HepG2 (cell line): ENCODE data around the gene GGA2. TPM values are rescaled to one million over a fixed set of nuclear protein-coding genes. Genes with fewer than 3 reads are reported as not detected.

Source experiments
- ATAC-seq: fragments of 200-7000 bp; cut with Tn5 transposase; 3 replicates; pipeline ENCODE4 v1.9.1; 2020; ENCODE audit warnings: mild to moderate bottlenecking, moderate library complexity
- BruUV-seq: library from RNA; stranded (reverse); fragments of 400-500 nt; replicated peaks from 2 replicates; lab custom pipeline; 2021; lab: Mats Ljungman, UMichigan
- CTCF ChIA-PET: fragments of 300-600 bp; formaldehyde crosslinking; extraction: SDS; loops from one replicate; lab custom pipeline; 2021; ENCODE audit warnings: low total read pairs, inconsistent platforms, low intra/inter-chr PET ratio; lab: Yijun Ruan, JAX
- POLR2A ChIA-PET: fragments of 350-600 bp; sonication (Branson Sonifier 250); formaldehyde crosslinking; loops from one replicate; lab custom pipeline; 2020; ENCODE audit warnings: antibody characterized with exemption, inconsistent platforms; lab: Yijun Ruan, JAX
- DNase-seq: peaks from one replicate; pipeline ENCODE4 v3.0.0-alpha.2; 2015; ENCODE audit warnings: low spot score
- FAIRE-seq: peaks from 3 replicates; lab custom pipeline; 2011; peaks lifted over from hg19 to GRCh38; lab: Jason Lieb, UNC
- H2AFZ ChIP-seq: one replicate; pipeline ENCODE4 v1.6.1; 2011; ENCODE audit warnings: low read length, inconsistent platforms
- H3K27ac ChIP-seq: fragments of 300-600 bp; 3 replicates; pipeline ENCODE4 v1.8.0; 2011; ENCODE audit warnings: mixed run types, mild to moderate bottlenecking, mixed read lengths, low read length, inconsistent platforms; ENCODE audit not compliant: insufficient read depth; ENCODE audit errors: extremely low read length
- H3K27me3 ChIP-seq, 2 experiments: fragments of 200-600 bp in 1 of 2; 2 replicates in 1 of 2; 3 replicates in 1 of 2; pipeline versions ENCODE4 v1.6.0 to v1.8.0; 2011; ENCODE audit warnings: low read length in 2 of 2, mild to moderate bottlenecking in 2 of 2, moderate library complexity in 2 of 2, inconsistent platforms in 1 of 2; ENCODE audit not compliant: insufficient read depth in 2 of 2, control insufficient read depth in 1 of 2
- H3K36me3 ChIP-seq, 2 experiments: fragments of 200-600 bp in 1 of 2; replicated peaks in 1 of 2; 2 replicates in 1 of 2; 3 replicates in 1 of 2; pipeline versions ENCODE4 v1.5.1 to v1.8.0; 2011; ENCODE audit warnings: low read length in 2 of 2, inconsistent platforms in 1 of 2; ENCODE audit not compliant: insufficient read depth in 2 of 2, control insufficient read depth in 1 of 2
- H3K4me1 ChIP-seq: 2 replicates; pipeline ENCODE4 v1.5.1; 2012; ENCODE audit warnings: low read length, inconsistent platforms; ENCODE audit not compliant: insufficient read depth
- H3K4me2 ChIP-seq: 2 replicates; pipeline ENCODE4 v1.6.0; 2011; ENCODE audit warnings: low read depth, low read length, inconsistent platforms
- H3K4me3 ChIP-seq, 3 experiments: fragments of 200-600 bp in 1 of 3; sonication (generic), shearing (Covaris generic) in 1 of 3; replicated peaks in 1 of 3; 2 replicates each; pipeline ENCODE4 v1.5.1; 2011 to 2016; ENCODE audit warnings: low read length in 3 of 3, inconsistent platforms in 2 of 3, low read depth in 2 of 3, mild to moderate bottlenecking in 2 of 3, control low read depth in 1 of 3, mixed read lengths in 1 of 3; ENCODE audit not compliant: insufficient read depth in 1 of 3
- H3K79me2 ChIP-seq: one replicate; pipeline ENCODE4 v1.6.1; 2011; ENCODE audit warnings: low read length, inconsistent platforms; ENCODE audit not compliant: insufficient read depth
- H3K9ac ChIP-seq: 2 replicates; pipeline ENCODE4 v1.6.0; 2011; ENCODE audit warnings: mild to moderate bottlenecking, low read depth, low read length, inconsistent platforms; ENCODE audit not compliant: insufficient read depth
- H3K9me3 ChIP-seq: 2 replicates; pipeline ENCODE4 v1.5.1; 2012; ENCODE audit warnings: mild to moderate bottlenecking, low read length
- H4K20me1 ChIP-seq: 2 replicates; pipeline ENCODE4 v1.6.0; 2011; ENCODE audit warnings: inconsistent platforms, mild to moderate bottlenecking, low read length, moderate library complexity; ENCODE audit not compliant: insufficient read depth
- MEF2D ChIP-seq: sonication (generic); formaldehyde crosslinking; IDR thresholded peaks from 2 replicates; pipeline ENCODE4 v1.5.1; 2020; ENCODE audit warnings: mild to moderate bottlenecking, missing genetic modification reagents
- POLR2A ChIP-seq, 2 experiments: IDR thresholded peaks; 2 replicates each; pipeline ENCODE4 v1.6.1; 2011; ENCODE audit warnings: low read depth in 2 of 2, low read length in 2 of 2, mild to moderate bottlenecking in 1 of 2, moderate library complexity in 1 of 2; ENCODE audit not compliant: insufficient read depth in 1 of 2
- SOX13 ChIP-seq, 3 experiments: fragments of 450-650 bp in 1 of 3; sonication (generic) in 1 of 3; formaldehyde crosslinking in 1 of 3; IDR thresholded peaks in 2 of 3; conservative IDR thresholded peaks in 1 of 3; 2 replicates each; pipeline versions ENCODE4 v1.5.0 to v1.6.1; 2016 to 2020; ENCODE audit warnings: antibody characterized with exemption in 1 of 3, mild to moderate bottlenecking in 1 of 3, missing compliant biosample characterization in 1 of 3, missing genetic modification reagents in 1 of 3, moderate library complexity in 1 of 3
- ZKSCAN1 ChIP-seq: fragments of 150-350 bp; IDR thresholded peaks from 2 replicates; pipeline ENCODE4 v1.6.1; 2014; ENCODE audit warnings: low read length
- WGBS: methylation state at CpG from one replicate; pipeline ENCODE4 v1.1.6; 2017; ENCODE audit warnings: low lambda C conversion rate; 5-methylcytosine and 5-hydroxymethylcytosine counted together
- in situ Hi-C: cut with HindIII; loops from 2 replicates; pipeline ENCODE4 v1.10.0; 2017; ENCODE audit warnings: low pct_unique_long_range_greater_than_20kb; ENCODE audit not compliant: extremely low pct_ligation_motif_present
- intact Hi-C: fragments of 100-400 bp; cut with micrococcal nuclease; formaldehyde crosslinking; loops from one replicate; pipeline ENCODE4 v1.10.0; 2022; ENCODE audit not compliant: unreplicated experiment
- polyA plus RNA-seq, 8 experiments: library from polyadenylated mRNA; depleted of rRNA in 3 of 8; stranded (reverse) in 7 of 8; unstranded in 1 of 8; fragments of >200 nt; fragmentation: Illumina TruSeq in 4 of 8; extraction: Trizol in 4 of 8; gene quantifications; 2 replicates each; pipeline versions ENCODE4 v1.2.1 to v1.2.3, GENCODE V29; 2011 to 2016; ENCODE audit warnings: low read depth in 4 of 8, missing spikeins in 1 of 8, mixed read lengths in 1 of 8; ENCODE audit not compliant: insufficient read depth in 1 of 8
- total RNA-seq, 5 experiments: library from RNA; depleted of rRNA; stranded (reverse); fragments of >200 nt; fragmentation: Illumina TruSeq; extraction: Trizol; gene quantifications; 2 replicates each; pipeline ENCODE4 v1.2.3, GENCODE V29; 2016; ENCODE audit warnings: low read depth in 1 of 5
- TF ChIP-seq, protein P1 (sequence below): sonication (generic); formaldehyde crosslinking; IDR thresholded peaks from 2 replicates; pipeline ENCODE4 v1.5.1; 2020; ENCODE audit warnings: mild to moderate bottlenecking, missing genetic modification reagents

The GGA2 gene
- total and polyA plus RNA-seq, 2 of the 13 experiments (the other 11 are each of a cell fraction or from before 2014, with no cell fraction given) = 51.5 to 69.8 TPM

DNA sequence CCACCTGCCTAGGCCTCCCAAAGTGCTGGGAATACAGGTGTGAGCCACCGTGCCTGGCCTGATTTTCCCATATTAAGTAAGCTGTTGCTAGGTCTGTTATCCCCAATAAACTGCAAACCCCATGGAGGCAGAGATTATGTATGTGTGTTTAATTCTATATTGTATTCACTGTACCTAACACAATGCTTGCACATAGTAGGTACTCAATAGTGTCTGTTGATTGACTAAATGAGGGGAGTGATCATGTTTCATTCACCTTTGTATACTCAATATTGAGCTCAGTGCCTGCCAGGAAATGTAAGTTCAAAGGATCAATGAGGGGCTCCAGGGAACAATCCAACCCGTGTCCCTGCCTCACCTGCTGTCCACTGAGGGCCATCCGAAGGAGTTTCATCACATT is 14.6 kb upstream of the GGA2 start:
- BruUV-seq = no TSS peak
- ATAC-seq = no peak
- TF ChIP-seq SOX13 (IDR thresholded peaks at IDR 0.05) (no peak), SOX13 (CRISPR knock-in tag; conservative IDR thresholded peaks at IDR 0.05 in 1 of 2, IDR thresholded peaks at IDR 0.05 in 1 of 2) (no peak), ZKSCAN1 (peak; percentile 84)
- TF ChIP-seq, all 625 proteins: peak for 1
- H3K9me3 ChIP-seq = no peaks in the 10 kb centered on the region
- ChIA-PET CTCF (no interaction called here), POLR2A (interaction anchor here (6.6 kb wide), 1 partner anchor 14 kb away, joined by 64 read pairs; no protein-coding TSS in a partner anchor)
- WGBS = 100% methylated on average over 3 of the region's 3 CpGs
- no peak overlapping the region for H3K4me2 ChIP-seq
- DNase-seq (no peak), FAIRE-seq (no peak)
- no peak overlapping the region for H3K9ac ChIP-seq
- no peak overlapping the region for H3K27ac ChIP-seq
- intact Hi-C loops (no loop called here), in situ Hi-C loops (no loop called here)
- no peak overlapping the region for H2AFZ ChIP-seq
- peaks cover 51 to 73% of the 10 kb centered on the region in 2 experiments for H3K36me3 ChIP-seq
- no peaks in the 10 kb centered on the region for H3K27me3 ChIP-seq
- H4K20me1 ChIP-seq = no peaks in the 10 kb centered on the region
- H3K79me2 ChIP-seq = no peaks in the 10 kb centered on the region
- no peak overlapping the region for H3K4me3 ChIP-seq
- H3K4me1 ChIP-seq = peaks cover 15% of the 10 kb centered on the region

- no TSS peak for BruUV-seq
- CTCF ChIA-PET = no interaction called here
- ATAC-seq = no peak
- Histone ChIP-seq H3K4me2 (no peak overlapping the region), H3K27ac (no peak overlapping the region), H3K9ac (no peak overlapping the region), H4K20me1 (no peaks in the 10 kb centered on the region), H3K36me3 (peaks cover 42 to 72% of the 10 kb centered on the region in 2 experiments), H3K9me3 (no peaks in the 10 kb centered on the region), H3K79me2 (no peaks in the 10 kb centered on the region), H3K27me3 (no peaks in the 10 kb centered on the region), H3K4me3 (no peak overlapping the region), H3K4me1 (peaks cover 14% of the 10 kb centered on the region), H2AFZ (no peak overlapping the region)
- TF ChIP-seq POLR2A (IDR thresholded peaks at IDR 0.05; ENCODE audit: insufficient read depth in 1 of 2, low read depth in 2 of 2, low read length in 2 of 2) (0 out of 4 replicates have a peak, but pooled peaks of 1 of the 2 experiments have one; percentile 10), MEF2D (CRISPR knock-in tag) (no peak)
- TF ChIP-seq, protein P1, sequence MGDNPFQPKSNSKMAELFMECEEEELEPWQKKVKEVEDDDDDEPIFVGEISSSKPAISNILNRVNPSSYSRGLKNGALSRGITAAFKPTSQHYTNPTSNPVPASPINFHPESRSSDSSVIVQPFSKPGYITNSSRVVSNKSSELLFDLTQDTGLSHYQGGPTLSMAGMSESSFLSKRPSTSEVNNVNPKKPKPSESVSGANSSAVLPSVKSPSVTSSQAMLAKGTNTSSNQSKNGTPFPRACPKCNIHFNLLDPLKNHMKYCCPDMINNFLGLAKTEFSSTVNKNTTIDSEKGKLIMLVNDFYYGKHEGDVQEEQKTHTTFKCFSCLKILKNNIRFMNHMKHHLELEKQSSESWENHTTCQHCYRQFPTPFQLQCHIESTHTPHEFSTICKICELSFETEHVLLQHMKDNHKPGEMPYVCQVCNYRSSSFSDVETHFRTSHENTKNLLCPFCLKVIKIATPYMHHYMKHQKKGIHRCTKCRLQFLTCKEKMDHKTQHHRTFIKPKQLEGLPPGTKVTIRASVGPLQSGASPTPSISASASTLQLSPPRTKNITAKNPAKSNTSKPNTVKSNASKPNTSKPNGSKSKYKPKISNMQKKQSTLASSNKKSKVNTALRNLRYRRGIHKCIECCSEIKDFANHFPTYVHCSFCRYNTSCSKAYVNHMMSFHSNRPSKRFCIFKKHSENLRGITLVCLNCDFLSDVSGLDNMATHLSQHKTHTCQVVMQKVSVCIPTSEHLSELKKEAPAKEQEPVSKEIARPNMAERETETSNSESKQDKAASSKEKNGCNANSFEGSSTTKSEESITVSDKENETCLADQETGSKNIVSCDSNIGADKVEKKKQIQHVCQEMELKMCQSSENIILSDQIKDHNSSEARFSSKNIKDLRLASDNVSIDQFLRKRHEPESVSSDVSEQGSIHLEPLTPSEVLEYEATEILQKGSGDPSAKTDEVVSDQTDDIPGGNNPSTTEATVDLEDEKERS = no peak
- intact Hi-C loops (no loop called here), in situ Hi-C loops (no loop called here)
- no peak for DNase-seq
- 91% methylated on average over 7 of the region's 7 CpGs for WGBS
- FAIRE-seq = no peak
- POLR2A ChIA-PET = interaction anchor here (6.6 kb wide), 1 partner anchor 14 kb away, joined by 64 read pairs; no protein-coding TSS in a partner anchor
Measured at GRCh38 chr16:23523876-23524385, 13.6 kb upstream of the GGA2 start.
